D721Med (cell line): ENCODE measurements around the gene ARMH2.

Experiments
- DNase-seq: peaks from one replicate; pipeline ENCODE4 v3.0.0; 2011; ENCODE audit warnings: low spot score; ENCODE audit not compliant: insufficient read length
- FAIRE-seq: peaks from 2 replicates; lab custom pipeline; 2011; peaks lifted over from hg19 to GRCh38; lab: Jason Lieb, UNC
- CTCF ChIP-seq: IDR thresholded peaks from 2 replicates; pipeline ENCODE4 v1.5.1; 2012; ENCODE audit warnings: mild to moderate bottlenecking, control low read depth; ENCODE audit not compliant: insufficient read depth; ENCODE audit errors: missing control alignments

Gene ARMH2

GRCh38 chr6:24829657-24830056 is 30.9 kb upstream of the ARMH2 start:
- FAIRE-seq, result no peak
- no peak for TF ChIP-seq CTCF
- DNase-seq, result no peak

GRCh38 chr6:24827970-24828369 is 29.3 kb upstream of the ARMH2 start:
- DNase-seq, result no peak
- no peak for FAIRE-seq

GRCh38 chr6:24827162-24827561 is 28.4 kb upstream of the ARMH2 start:
- DNase-seq, result no peak
- no peak for TF ChIP-seq CTCF
- FAIRE-seq, result no peak

More at GRCh38 chr6:24827970-24828369, 29.3 kb upstream of the ARMH2 start:
- no peak for TF ChIP-seq CTCF

GRCh38 chr6:24825130-24825630 is 26.5 kb upstream of the ARMH2 start:
- FAIRE-seq (no peak), DNase-seq (no peak)
- no peak for TF ChIP-seq CTCF

- no peak for TF ChIP-seq CTCF
- DNase-seq, result no peak
- FAIRE-seq, result no peak
Measured at GRCh38 chr6:24824142-24824938, 25.6 kb upstream of the ARMH2 start.

GRCh38 chr6:24823185-24823584 is 24.5 kb upstream of the ARMH2 start:
- DNase-seq (no peak), FAIRE-seq (no peak)

More at GRCh38 chr6:24823185-24823584, 24.5 kb upstream of the ARMH2 start:
- no peak for TF ChIP-seq CTCF
